HL-60 (cell line): ENCODE results near the gene CDC42BPA.
"Not testable (repeated sequence)": the region's sequence is repeated elsewhere in the genome, so short reads cannot be mapped to it uniquely, and the experiment has no call there.

Source experiments
- CTCF ChIP-seq: IDR thresholded peaks from one replicate; pipeline ENCODE4 v1.5.1; 2011; ENCODE audit warnings: low read length, control low read depth, inconsistent platforms; ENCODE audit not compliant: insufficient read depth
- GABPA ChIP-seq: IDR thresholded peaks from 2 replicates; pipeline ENCODE4 v1.6.1; 2012; ENCODE audit warnings: low read depth
- POLR2AphosphoS5 ChIP-seq: IDR thresholded peaks from 2 replicates; pipeline ENCODE4 v1.6.1; 2012; ENCODE audit warnings: low read depth
- REST ChIP-seq: IDR thresholded peaks from 2 replicates; pipeline ENCODE4 v1.6.1; 2012; ENCODE audit warnings: low read depth; ENCODE audit not compliant: insufficient replicate concordance

GRCh38 chr1:227336136-227336535 is 17.8 kb upstream of the CDC42BPA start:
- not testable (repeated sequence) for TF ChIP-seq POLR2AphosphoS5, GABPA, CTCF, REST
